Nephron progenitor cell (in vitro differentiated cells): Measurements from ENCODE around the gene KANK3.
"Not testable (repeated sequence)": the region's sequence is repeated elsewhere in the genome, so short reads cannot be mapped to it uniquely, and the experiment has no call there.

ENCODE experiments used
- DNase-seq: peaks from one replicate; pipeline ENCODE4 v3.0.0; 2021
- H3K27ac Mint-ChIP-seq: 2 replicates; pipeline ENCODE4 v1.8.0; 2021; ENCODE audit warnings: mild to moderate bottlenecking, moderate library complexity, mixed read lengths
- H3K27me3 Mint-ChIP-seq: 2 replicates; pipeline ENCODE4 v1.8.0; 2021; ENCODE audit warnings: mild to moderate bottlenecking, low read depth, mixed read lengths; ENCODE audit not compliant: poor library complexity
- H3K36me3 Mint-ChIP-seq: 2 replicates; pipeline ENCODE4 v1.8.0; 2021; ENCODE audit warnings: low read depth, mixed read lengths
- H3K4me1 Mint-ChIP-seq: 2 replicates; pipeline ENCODE4 v1.8.0; 2021; ENCODE audit warnings: mixed read lengths
- H3K4me3 Mint-ChIP-seq: 2 replicates; pipeline ENCODE4 v1.8.0; 2021; ENCODE audit warnings: mild to moderate bottlenecking, moderate library complexity, mixed read lengths
- H3K9me3 Mint-ChIP-seq: 2 replicates; pipeline ENCODE4 v1.8.0; 2021; ENCODE audit warnings: mild to moderate bottlenecking, moderate library complexity, mixed read lengths
- TF ChIP-seq, protein P1 (sequence below): fragments of 200-600 bp; sonication (generic); IDR thresholded peaks from 2 replicates; pipeline ENCODE4 v1.5.0; 2021; ENCODE audit warnings: antibody characterized with exemption

The KANK3 gene

DNA sequence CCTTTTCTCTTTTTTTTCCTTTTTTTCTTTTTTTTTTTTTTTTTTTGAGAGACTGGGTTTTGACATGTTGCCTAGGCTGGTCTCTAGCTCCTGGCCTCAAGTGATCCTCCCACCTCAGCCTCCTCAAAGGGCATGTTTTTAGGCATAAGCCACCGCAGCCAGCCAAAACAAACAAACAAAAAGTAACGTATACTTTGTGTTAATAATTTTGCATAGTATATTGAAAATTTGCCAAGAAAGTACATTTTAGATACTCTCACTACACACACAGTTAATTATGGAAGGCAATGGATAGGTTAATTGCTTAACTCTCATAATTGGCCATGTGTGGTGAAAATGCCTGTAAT lies 45.5 kb upstream of the KANK3 start:
- Mint-ChIP-seq H3K4me3 (peak overlapping the region; percentile 44), H3K36me3 (peaks cover 21% of the 10 kb centered on the region), H3K27ac (no peak overlapping the region), H3K4me1 (peaks cover 35% of the 10 kb centered on the region), H3K27me3 (peaks cover 5% of the 10 kb centered on the region), H3K9me3 (peaks cover 8% of the 10 kb centered on the region)
- TF ChIP-seq, protein P1, sequence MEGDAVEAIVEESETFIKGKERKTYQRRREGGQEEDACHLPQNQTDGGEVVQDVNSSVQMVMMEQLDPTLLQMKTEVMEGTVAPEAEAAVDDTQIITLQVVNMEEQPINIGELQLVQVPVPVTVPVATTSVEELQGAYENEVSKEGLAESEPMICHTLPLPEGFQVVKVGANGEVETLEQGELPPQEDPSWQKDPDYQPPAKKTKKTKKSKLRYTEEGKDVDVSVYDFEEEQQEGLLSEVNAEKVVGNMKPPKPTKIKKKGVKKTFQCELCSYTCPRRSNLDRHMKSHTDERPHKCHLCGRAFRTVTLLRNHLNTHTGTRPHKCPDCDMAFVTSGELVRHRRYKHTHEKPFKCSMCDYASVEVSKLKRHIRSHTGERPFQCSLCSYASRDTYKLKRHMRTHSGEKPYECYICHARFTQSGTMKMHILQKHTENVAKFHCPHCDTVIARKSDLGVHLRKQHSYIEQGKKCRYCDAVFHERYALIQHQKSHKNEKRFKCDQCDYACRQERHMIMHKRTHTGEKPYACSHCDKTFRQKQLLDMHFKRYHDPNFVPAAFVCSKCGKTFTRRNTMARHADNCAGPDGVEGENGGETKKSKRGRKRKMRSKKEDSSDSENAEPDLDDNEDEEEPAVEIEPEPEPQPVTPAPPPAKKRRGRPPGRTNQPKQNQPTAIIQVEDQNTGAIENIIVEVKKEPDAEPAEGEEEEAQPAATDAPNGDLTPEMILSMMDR = no peak
- DNase-seq = no peak

DNA sequence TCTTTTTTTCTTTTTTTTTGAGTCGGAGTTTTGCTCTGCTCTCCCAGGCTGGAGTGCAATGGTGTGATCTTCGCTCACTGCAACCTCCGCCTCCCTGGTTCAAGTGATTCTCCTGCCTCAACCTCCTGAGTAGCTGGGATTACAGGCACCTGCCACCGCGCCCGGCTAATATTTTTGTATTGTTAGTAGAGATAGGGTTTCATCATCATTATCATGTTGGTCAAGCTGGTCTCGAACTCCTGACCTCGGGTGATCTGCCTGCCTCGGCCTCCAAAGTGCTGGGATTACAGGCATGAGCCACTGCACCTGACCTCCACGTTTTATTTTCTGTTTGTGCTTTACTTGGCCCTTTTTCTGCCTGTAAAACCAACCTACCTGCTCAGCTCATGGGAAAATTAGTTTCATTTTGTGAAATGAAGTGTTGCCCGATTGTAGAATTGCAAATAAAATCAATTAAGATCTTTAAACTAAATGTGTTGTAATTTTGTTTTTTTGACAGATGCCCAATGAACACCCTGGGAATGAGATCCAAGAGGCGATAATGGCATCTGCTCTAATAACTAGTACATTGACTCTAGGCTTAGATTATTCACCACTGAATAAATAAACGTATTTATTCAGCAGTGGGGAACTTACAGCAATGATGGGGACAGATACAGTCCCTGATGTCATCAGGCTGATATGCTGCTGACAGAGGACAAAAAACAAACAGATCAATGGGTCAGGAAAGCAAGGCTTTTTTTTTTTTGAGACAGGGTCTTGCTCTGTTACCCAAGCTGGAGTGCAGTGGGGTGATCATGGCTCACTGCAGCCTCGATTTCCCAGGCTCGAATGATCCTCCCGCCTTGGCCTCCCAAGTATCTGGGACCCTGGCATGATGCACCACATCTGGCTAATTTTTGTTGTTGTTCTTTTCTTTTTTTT lies 44.9 kb upstream of the KANK3 start:
- Mint-ChIP-seq H3K4me3 (peak overlapping the region; percentile 55), H3K27ac (no peak overlapping the region), H3K36me3 (peaks cover 21% of the 10 kb centered on the region), H3K9me3 (peaks cover 8% of the 10 kb centered on the region), H3K27me3 (peaks cover 5% of the 10 kb centered on the region), H3K4me1 (peaks cover 29% of the 10 kb centered on the region)
- TF ChIP-seq, protein P1 = no peak
- no peak for DNase-seq

GRCh38 chr19:8386990-8387389 lies 43.9 kb upstream of the KANK3 start:
- H3K36me3 Mint-ChIP-seq = peaks cover 21% of the 10 kb centered on the region
- H3K4me3 Mint-ChIP-seq = no peak overlapping the region
- H3K27me3 Mint-ChIP-seq = peaks cover 5% of the 10 kb centered on the region

GRCh38 chr19:8386419-8386818 lies 43.4 kb upstream of the KANK3 start:
- H3K36me3 Mint-ChIP-seq = peaks cover 21% of the 10 kb centered on the region
- not testable (repeated sequence) for H3K27me3 Mint-ChIP-seq, H3K9me3 Mint-ChIP-seq, H3K27ac Mint-ChIP-seq, H3K4me3 Mint-ChIP-seq, DNase-seq
- peaks cover 22% of the 10 kb centered on the region for H3K4me1 Mint-ChIP-seq

More at GRCh38 chr19:8386990-8387389, 43.9 kb upstream of the KANK3 start:
- Mint-ChIP-seq H3K27ac (peak overlapping the region; percentile 39), H3K9me3 (peaks cover 8% of the 10 kb centered on the region), H3K4me1 (peaks cover 22% of the 10 kb centered on the region)
- no peak for DNase-seq
- TF ChIP-seq, protein P1 = no peak

GRCh38 chr19:8385566-8385965 lies 42.5 kb upstream of the KANK3 start:
- peaks cover 25% of the 10 kb centered on the region for H3K4me1 Mint-ChIP-seq
- not testable (repeated sequence) for H3K4me3 Mint-ChIP-seq, H3K27me3 Mint-ChIP-seq, H3K9me3 Mint-ChIP-seq, H3K27ac Mint-ChIP-seq, DNase-seq
- peaks cover 21% of the 10 kb centered on the region for H3K36me3 Mint-ChIP-seq

GRCh38 chr19:8385103-8385502 lies 42.0 kb upstream of the KANK3 start:
- not testable (repeated sequence) for H3K27me3 Mint-ChIP-seq, H3K27ac Mint-ChIP-seq, H3K4me3 Mint-ChIP-seq, H3K9me3 Mint-ChIP-seq, DNase-seq
- Mint-ChIP-seq H3K36me3 (peaks cover 24% of the 10 kb centered on the region), H3K4me1 (peaks cover 29% of the 10 kb centered on the region)

DNA sequence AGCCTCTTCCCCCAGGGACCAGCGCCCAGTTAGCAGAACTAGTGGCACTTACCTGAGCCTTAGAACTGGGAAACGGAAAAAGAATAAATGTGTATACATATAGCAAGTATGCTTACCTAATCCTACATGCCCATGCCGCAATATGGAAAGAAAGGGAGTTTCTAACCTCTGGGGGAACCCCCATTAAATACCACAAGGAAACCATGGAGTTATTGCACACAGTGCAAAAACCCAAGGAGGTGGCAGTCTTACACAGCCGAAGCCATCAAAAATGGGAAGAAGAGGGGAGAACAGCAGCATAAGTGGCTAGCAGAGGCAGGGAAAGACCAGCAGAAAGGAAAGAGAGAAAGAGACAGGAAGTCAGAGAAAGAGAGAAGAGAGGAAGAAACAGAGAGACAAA lies 41.5 kb upstream of the KANK3 start:
- not testable (repeated sequence) for DNase-seq, H3K27me3 Mint-ChIP-seq, H3K4me3 Mint-ChIP-seq
- peaks cover 10% of the 10 kb centered on the region for H3K9me3 Mint-ChIP-seq
- peaks cover 30% of the 10 kb centered on the region for H3K4me1 Mint-ChIP-seq
- peaks cover 28% of the 10 kb centered on the region for H3K36me3 Mint-ChIP-seq
- peak overlapping the region; percentile 58 for H3K27ac Mint-ChIP-seq

GRCh38 chr19:8379156-8379891 lies 36.3 kb upstream of the KANK3 start:
- peaks cover 46% of the 10 kb centered on the region for H3K36me3 Mint-ChIP-seq
- not testable (repeated sequence) for H3K27me3 Mint-ChIP-seq

More at GRCh38 chr19:8379156-8379891, 36.3 kb upstream of the KANK3 start:
- peaks cover 43% of the 10 kb centered on the region for H3K4me1 Mint-ChIP-seq
- DNase-seq, H3K27ac Mint-ChIP-seq, H3K4me3 Mint-ChIP-seq: not testable (repeated sequence)
- H3K9me3 Mint-ChIP-seq = peaks cover 10% of the 10 kb centered on the region
